Hematopoietic multipotent progenitor cell treated with erythropoietin and hydrocortisone succinate and interleukin-3 and kit ligand, for 4 days (in vitro differentiated cells): ENCODE measurements around the gene MINDY1.

Experiments used
- DNase-seq: peaks from one replicate; pipeline ENCODE4 v3.0.0-alpha.2; 2015

MINDY1 gene

GRCh38 chr1:151006327-151007052, at the start of gene MINDY1:
Gene MINDY1 (minus strand): TSS chr1:151006902. CDS start chr1:151002617, 4,285 bp downstream.
- peak; percentile 93 for DNase-seq

GRCh38 chr1:151056149-151056548, 49.4 kb upstream of the MINDY1 start:
- DNase-seq: peak; percentile 86

DNA sequence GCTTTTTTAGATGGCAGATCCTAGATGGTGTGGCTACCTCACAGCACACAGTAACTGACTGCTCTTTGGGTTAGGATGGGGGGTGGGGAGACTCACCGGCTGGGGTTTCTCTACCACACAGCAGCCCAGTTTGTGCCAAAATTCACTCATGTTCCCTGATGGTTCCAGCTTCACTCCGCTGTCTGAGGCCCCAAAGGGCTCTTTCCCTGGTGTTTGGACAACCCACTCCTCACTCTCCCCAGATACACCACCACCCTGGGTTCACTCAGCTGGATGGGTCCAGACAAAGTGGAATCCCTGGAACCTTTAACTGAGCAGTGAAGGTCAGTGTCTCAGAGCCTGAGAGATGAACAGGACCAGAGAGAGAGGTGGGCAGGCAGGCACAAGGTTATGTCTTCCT, 48.9 kb upstream of the MINDY1 start:
- DNase-seq: no peak

- peak; percentile 73 for DNase-seq
Observed at GRCh38 chr1:151054971-151055547, 48.4 kb upstream of the MINDY1 start.

DNA sequence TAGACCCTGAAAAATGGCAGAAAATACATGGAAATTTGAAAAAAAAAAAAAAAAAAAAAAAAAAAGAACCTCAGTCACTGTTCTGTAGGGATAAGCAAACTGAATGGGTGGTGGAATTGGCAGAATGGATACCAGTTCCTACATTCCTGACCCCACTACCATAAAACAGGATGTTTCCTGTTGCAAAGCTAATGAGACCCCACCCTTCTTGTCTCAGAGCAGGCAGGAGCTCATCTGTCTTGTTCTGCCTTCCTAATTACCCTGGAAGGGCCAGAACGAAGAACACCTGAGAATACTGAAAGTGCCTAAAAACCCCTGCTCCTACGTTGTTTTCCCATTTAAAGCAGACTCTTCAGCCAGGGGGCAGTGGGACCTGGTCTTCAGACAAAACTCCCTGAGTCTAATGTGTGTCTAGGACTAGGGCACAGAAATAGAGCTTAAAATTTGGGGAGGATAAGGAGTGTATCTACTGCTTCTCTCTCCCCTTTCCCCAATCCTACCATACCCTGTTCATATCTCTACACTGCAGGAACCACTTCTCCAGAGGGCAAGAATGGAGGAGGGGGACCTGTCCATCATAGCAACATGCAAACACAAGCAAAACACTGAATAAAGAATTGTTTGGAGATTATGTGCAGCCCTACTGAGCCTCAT, 44.8 kb upstream of the MINDY1 start:
- DNase-seq: peak; percentile 45

- DNase-seq: no peak
Observed at GRCh38 chr1:151050051-151050688, 43.5 kb upstream of the MINDY1 start.

GRCh38 chr1:151049458-151049857, 42.8 kb upstream of the MINDY1 start:
- no peak for DNase-seq

DNA sequence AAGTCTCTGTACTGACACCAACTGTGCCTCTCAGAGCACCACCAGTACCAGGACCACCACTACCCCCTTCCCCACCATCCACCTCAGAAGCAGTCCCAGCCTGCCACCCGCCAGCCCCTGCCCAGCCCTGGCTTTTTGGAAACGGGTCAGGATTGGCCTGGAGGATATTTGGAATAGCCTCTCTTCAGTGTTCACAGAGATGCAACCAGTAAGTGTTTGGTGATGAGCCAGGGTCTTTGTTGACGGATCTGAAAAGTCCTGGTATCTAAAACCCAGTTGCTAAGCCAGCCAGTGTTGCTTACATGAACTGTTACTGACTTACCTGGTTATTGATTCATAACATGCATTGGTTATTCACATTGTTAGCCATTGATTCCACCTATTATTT, 41.9 kb upstream of the MINDY1 start:
- DNase-seq: no peak

GRCh38 chr1:151047925-151048644, 41.4 kb upstream of the MINDY1 start:
- peak; percentile 91 for DNase-seq

DNA sequence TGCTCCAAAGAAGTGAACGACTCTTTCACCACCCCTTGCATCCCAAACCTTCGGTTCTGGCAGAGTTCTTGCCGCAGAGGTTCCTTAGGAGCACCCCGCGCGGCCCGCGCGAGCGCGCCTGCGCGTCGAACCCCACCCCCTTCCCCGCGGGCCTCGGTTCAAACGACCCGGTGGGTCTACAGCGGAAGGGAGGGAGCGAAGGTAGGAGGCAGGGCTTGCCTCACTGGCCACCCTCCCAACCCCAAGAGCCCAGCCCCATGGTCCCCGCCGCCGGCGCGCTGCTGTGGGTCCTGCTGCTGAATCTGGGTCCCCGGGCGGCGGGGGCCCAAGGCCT, 40.9 kb upstream of the MINDY1 start, which contains the start of gene C1orf56:
C1orf56 (plus strand) TSS at position 161 of the 334 bp plus-strand sequence; CDS start at position 258, 97 bp downstream.
- peak; percentile 78 for DNase-seq

GRCh38 chr1:151043163-151043562, 36.5 kb upstream of the MINDY1 start:
- no peak for DNase-seq

- DNase-seq: peak; percentile 32
Observed at GRCh38 chr1:151039521-151039920, 32.8 kb upstream of the MINDY1 start.

DNA sequence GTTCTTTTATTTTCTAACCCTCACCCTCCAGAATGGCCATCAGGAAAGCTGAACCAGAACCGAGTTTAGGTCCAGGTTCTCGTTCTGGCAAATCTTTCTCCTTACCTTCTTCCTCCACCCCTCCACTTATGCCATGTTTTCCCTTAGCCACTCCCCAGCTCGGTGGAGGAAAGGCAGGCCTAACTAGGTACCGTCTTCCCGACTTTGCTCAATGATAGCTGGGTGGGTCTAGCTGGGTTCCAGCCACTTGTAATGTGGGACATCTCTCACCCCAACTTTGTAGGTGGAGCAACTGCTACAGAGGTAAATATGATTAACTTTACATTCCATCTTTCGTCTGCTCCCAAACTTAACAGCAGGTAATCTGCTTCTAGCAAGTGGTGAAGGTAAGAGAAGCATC, 30.3 kb upstream of the MINDY1 start:
- no peak for DNase-seq

- no peak for DNase-seq
Observed at GRCh38 chr1:151036356-151036755, 29.7 kb upstream of the MINDY1 start, which contains the start of gene BNIPL. Gene BNIPL (plus strand): TSS chr1:151036586. CDS start chr1:151036726, 140 bp downstream.

DNA sequence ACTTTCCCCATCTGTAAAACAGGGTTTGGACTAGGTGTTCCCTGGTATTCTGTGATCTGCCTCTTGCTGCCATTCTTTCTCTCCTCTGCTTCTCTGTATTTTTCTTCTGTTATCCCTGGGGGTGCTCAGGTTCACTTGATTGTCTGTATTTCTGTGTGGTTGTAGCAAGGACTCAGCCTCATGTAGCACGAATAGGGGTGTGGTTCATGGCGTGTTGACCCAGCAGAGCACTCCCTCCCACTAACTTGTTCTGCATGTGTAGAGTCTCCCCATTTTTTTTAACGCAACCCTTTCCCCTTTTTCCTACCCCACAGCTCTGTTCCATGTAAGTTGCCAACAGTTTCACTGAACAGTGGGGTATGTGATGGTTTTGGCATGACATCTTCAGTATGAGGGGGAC, 28.5 kb upstream of the MINDY1 start:
- no peak for DNase-seq

DNA sequence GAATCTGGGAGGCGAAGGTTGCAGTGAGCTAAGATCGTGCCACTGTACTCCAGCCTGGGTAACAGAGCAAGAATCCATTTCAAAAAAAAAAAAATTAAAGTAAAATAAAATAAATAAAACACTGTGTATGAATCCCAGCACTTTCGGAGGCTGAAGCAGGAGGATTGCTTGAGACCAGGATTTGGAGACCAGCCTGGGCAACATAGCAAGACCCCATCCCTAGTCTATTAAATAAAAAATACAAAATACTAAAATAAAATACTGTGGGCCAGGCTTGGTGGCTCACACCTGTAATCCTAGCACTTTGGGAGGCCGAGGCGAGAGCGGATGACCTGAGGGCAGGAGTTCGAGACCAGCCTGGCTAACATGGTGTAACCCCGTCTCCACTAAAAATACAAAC, 25.5 kb upstream of the MINDY1 start:
- no peak for DNase-seq

DNA sequence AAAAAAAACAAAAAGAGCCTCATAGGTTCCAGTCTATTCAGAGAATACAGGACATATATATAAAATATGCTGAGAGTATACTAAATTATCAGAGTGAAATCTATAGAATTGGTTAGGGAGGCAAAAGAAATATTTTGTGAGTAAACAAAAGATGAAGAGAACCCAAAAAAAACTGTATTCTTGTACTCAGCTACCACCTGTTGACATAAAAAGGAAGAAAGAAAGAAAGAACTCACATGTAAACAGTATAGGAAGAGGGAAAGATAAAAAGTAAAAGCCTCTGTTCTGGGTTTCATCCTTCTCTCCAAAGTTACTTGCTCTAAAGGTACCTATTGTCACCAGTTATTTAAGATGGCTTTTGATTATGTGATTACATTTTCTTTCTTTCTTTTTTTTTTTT, 19.8 kb upstream of the MINDY1 start:
- no peak for DNase-seq

DNA sequence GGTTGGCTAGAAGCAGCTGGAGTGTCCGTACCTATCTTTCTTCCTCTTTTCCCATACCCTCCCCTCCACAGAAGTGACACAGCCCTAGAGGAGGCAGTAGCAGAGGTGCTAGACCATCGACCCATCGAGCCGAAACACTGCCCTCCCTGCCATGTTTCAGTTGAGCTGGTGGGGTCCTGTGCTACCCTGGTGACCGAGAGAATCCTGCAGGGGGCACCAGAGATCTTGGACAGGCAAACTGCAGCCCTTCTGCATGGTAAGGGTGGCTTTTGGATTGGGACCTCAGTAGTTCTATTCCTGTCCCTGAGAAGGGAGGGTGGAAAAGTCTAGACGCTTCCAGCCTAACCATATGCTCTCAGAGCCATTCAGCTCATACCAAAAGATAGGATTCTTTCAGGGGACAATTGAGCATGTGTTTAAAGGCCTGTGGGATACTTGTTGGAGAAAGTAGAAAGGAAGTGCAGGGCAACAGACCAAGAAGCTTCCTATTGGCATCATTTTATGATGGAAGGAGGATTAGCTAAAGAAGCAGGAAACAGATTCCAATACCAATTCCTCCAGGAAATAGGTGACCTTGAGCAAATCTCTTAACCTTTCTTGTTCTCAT, 17.9 kb upstream of the MINDY1 start:
- DNase-seq: peak; percentile 92

GRCh38 chr1:151013518-151013917, 6.8 kb upstream of the MINDY1 start:
- DNase-seq: peak; percentile 94

- no peak for DNase-seq
Observed at GRCh38 chr1:151012684-151013471, 6.2 kb upstream of the MINDY1 start.

DNA sequence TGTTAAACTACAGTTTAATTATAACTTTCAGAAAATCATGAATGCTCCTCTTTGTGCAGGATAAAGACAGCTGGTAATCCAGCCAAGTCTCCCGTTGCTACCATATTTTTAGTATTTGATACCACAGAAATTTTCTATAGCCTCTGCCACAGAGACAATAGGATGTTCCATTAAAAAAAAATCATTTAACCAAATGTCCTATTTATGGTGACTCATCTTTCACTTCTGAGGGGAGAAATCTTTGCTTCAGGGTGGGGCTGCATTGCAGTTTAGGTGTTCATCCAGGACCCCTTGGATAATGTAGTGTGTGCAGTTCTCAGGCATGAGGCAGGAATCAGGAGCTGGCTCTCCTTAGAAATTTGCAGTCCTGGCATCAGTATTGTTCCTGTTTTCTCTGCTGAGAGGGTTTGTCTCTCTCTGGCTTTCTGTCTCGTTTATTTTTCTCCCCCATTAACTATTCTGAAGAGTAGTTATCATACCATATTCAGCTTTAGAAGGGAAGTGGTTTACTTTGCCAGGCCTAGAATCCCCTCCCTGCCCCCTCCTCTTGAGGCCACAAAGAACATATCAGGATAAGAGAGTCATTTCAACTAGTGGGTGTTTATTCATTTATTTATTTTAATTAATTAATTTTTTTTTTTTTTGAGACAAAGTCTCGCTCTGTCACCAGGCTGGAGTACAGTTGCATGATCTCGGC, 4.6 kb upstream of the MINDY1 start:
- peak; percentile 88 for DNase-seq
